Right lobe of liver (tissue), 4 donors: ENCODE results near the gene TMEM201.

Experiments
- POLR2A ChIP-seq: fragments of 450-650 bp; IDR thresholded peaks from one replicate; pipeline ENCODE4 v1.6.1; 2017; ENCODE audit warnings: antibody characterized with exemption, mild to moderate bottlenecking
- TF ChIP-seq, protein P1 (sequence below), 4 donors: fragments of 200-600 bp in 3 of 4; fragments of 450-650 bp in 1 of 4; IDR thresholded peaks; one replicate each; pipeline versions ENCODE4 v1.5.1 to v1.8.0; 2016 to 2022; ENCODE audit warnings: antibody characterized with exemption in 4 of 4, mild to moderate bottlenecking in 2 of 4
- donor health status: DM: no; HTN: no; CAD: no.
- donor health status: DM: no; HTN: no; CAD: no.
- donor health status: DM: no; HTN: yes; CAD: no.

- TF ChIP-seq, protein P1, sequence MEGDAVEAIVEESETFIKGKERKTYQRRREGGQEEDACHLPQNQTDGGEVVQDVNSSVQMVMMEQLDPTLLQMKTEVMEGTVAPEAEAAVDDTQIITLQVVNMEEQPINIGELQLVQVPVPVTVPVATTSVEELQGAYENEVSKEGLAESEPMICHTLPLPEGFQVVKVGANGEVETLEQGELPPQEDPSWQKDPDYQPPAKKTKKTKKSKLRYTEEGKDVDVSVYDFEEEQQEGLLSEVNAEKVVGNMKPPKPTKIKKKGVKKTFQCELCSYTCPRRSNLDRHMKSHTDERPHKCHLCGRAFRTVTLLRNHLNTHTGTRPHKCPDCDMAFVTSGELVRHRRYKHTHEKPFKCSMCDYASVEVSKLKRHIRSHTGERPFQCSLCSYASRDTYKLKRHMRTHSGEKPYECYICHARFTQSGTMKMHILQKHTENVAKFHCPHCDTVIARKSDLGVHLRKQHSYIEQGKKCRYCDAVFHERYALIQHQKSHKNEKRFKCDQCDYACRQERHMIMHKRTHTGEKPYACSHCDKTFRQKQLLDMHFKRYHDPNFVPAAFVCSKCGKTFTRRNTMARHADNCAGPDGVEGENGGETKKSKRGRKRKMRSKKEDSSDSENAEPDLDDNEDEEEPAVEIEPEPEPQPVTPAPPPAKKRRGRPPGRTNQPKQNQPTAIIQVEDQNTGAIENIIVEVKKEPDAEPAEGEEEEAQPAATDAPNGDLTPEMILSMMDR (IDR thresholded peaks at IDR 0.05) = no peak
- no peak for TF ChIP-seq POLR2A
These were observed 24.3 kb downstream of the TMEM201 start for GRCh38 chr1:9612871-9613624.
